ENCODE measurements around the gene RYR3.

RYR3 gene

GRCh38 chr15:33638453-33638852 is 327.7 kb downstream of the RYR3 start:
- no peak for ATAC-seq
- TF ChIP-seq ZC3H10 (CRISPR knock-in tag; IDR thresholded peaks at IDR 0.05) (no peak), CREB5 (CRISPR knock-in tag; IDR thresholded peaks at IDR 0.05; ENCODE audit: low read depth) (no peak), ZFP30 (CRISPR knock-in tag; IDR thresholded peaks at IDR 0.05) (no peak), GLIS3 (CRISPR knock-in tag; IDR thresholded peaks at IDR 0.05) (no peak), OSR1 (CRISPR knock-in tag; IDR thresholded peaks at IDR 0.05) (no peak), CSRNP3 (CRISPR knock-in tag; IDR thresholded peaks at IDR 0.05) (no peak), ZFP3 (CRISPR knock-in tag; IDR thresholded peaks at IDR 0.05) (no peak), CSDC2 (CRISPR knock-in tag; IDR thresholded peaks at IDR 0.05) (no peak), ARNTL (CRISPR knock-in tag; IDR thresholded peaks at IDR 0.05; ENCODE audit: borderline replicate concordance, low read depth) (no peak), ZNF8 (CRISPR knock-in tag; IDR thresholded peaks at IDR 0.05) (no peak), SNAI2 (CRISPR knock-in tag; IDR thresholded peaks at IDR 0.05) (no peak), ESRRG (CRISPR knock-in tag; IDR thresholded peaks at IDR 0.05) (no peak), ISL1 (CRISPR knock-in tag; IDR thresholded peaks at IDR 0.05) (no peak), ZNF70 (CRISPR knock-in tag; IDR thresholded peaks at IDR 0.05) (no peak), PATZ1 (CRISPR knock-in tag; IDR thresholded peaks at IDR 0.05; ENCODE audit: borderline replicate concordance) (no peak)

GRCh38 chr15:33639051-33639450 is 328.3 kb downstream of the RYR3 start:
- TF ChIP-seq RARB (CRISPR knock-in tag; IDR thresholded peaks at IDR 0.05) (no peak), OSR1 (CRISPR knock-in tag; IDR thresholded peaks at IDR 0.05) (no peak), ZC3H10 (CRISPR knock-in tag; IDR thresholded peaks at IDR 0.05) (no peak), CSDC2 (CRISPR knock-in tag; IDR thresholded peaks at IDR 0.05) (no peak), ZFP30 (CRISPR knock-in tag; IDR thresholded peaks at IDR 0.05) (no peak), ISL1 (CRISPR knock-in tag; IDR thresholded peaks at IDR 0.05) (no peak), TOX (CRISPR knock-in tag; IDR thresholded peaks at IDR 0.05; ENCODE audit: borderline replicate concordance) (no peak), ZNF565 (CRISPR knock-in tag; conservative IDR thresholded peaks at IDR 0.05; ENCODE audit: low read depth) (no peak), PATZ1 (CRISPR knock-in tag; IDR thresholded peaks at IDR 0.05; ENCODE audit: borderline replicate concordance) (no peak), ZNF70 (CRISPR knock-in tag; IDR thresholded peaks at IDR 0.05) (no peak), BACH2 (CRISPR knock-in tag; IDR thresholded peaks at IDR 0.05; ENCODE audit: borderline replicate concordance) (no peak)
- ATAC-seq, result no peak

GRCh38 chr15:33639456-33639855 is 328.7 kb downstream of the RYR3 start:
- TF ChIP-seq ESRRG (CRISPR knock-in tag; IDR thresholded peaks at IDR 0.05), result no peak
- TF ChIP-seq CSRNP3 (CRISPR knock-in tag; IDR thresholded peaks at IDR 0.05), result no peak
- no peak for TF ChIP-seq RARB (CRISPR knock-in tag; IDR thresholded peaks at IDR 0.05)
- no peak for TF ChIP-seq CSDC2 (CRISPR knock-in tag; IDR thresholded peaks at IDR 0.05)
- TF ChIP-seq GLIS3 (CRISPR knock-in tag; IDR thresholded peaks at IDR 0.05), result no peak
- no peak for TF ChIP-seq ZFP30 (CRISPR knock-in tag; IDR thresholded peaks at IDR 0.05)
- TF ChIP-seq POU6F1 (CRISPR knock-in tag; IDR thresholded peaks at IDR 0.05; ENCODE audit: borderline replicate concordance, low read depth), result no peak
- no peak for TF ChIP-seq ZFP3 (CRISPR knock-in tag; IDR thresholded peaks at IDR 0.05)
- no peak for TF ChIP-seq OSR1 (CRISPR knock-in tag; IDR thresholded peaks at IDR 0.05)
- TF ChIP-seq TCF4 (CRISPR knock-in tag; IDR thresholded peaks at IDR 0.05; ENCODE audit: borderline replicate concordance), result no peak
- ATAC-seq, result no peak
